Measurements from ENCODE around the gene CSMD2.

GRCh38 chr1:33508151-33508550, 656.9 kb downstream of the CSMD2 start:
- TF ChIP-seq EZH2 (IDR thresholded peaks at IDR 0.05) (no peak), CTCF (IDR thresholded peaks at IDR 0.05) (no peak), EZH2phosphoT487 (IDR thresholded peaks at IDR 0.05) (no peak)

Data from neural progenitor cell (in vitro differentiated cells).